GM18507 (cell line): ENCODE measurements around the gene MOV10L1.

Experiments used
- DNase-seq: peaks from one replicate; pipeline ENCODE4 v3.0.0; 2011; ENCODE audit warnings: low read depth; ENCODE audit not compliant: insufficient read length; ENCODE audit errors: extremely low spot score
- FAIRE-seq: peaks from 2 replicates; lab custom pipeline; 2011; peaks lifted over from hg19 to GRCh38; lab: Jason Lieb, UNC

The MOV10L1 gene

GRCh38 chr22:50206599-50206998 is 116.8 kb downstream of the MOV10L1 start:
- DNase-seq (no peak), FAIRE-seq (no peak)

GRCh38 chr22:50207383-50208140 is 117.8 kb downstream of the MOV10L1 start:
- FAIRE-seq (no peak), DNase-seq (no peak)

- no peak for FAIRE-seq
- DNase-seq: no peak
Measured at GRCh38 chr22:50208430-50208938, 118.7 kb downstream of the MOV10L1 start.

GRCh38 chr22:50208939-50209892 is 119.4 kb downstream of the MOV10L1 start:
- FAIRE-seq (no peak), DNase-seq (no peak)

GRCh38 chr22:50209893-50210292 is 120.1 kb downstream of the MOV10L1 start:
- FAIRE-seq: peak; percentile 78

GRCh38 chr22:50210378-50211139 is 120.8 kb downstream of the MOV10L1 start:
- no peak for DNase-seq
- no peak for FAIRE-seq

More at GRCh38 chr22:50209893-50210292, 120.1 kb downstream of the MOV10L1 start:
- DNase-seq: peak; percentile 69

GRCh38 chr22:50211147-50211546 is 121.3 kb downstream of the MOV10L1 start:
- FAIRE-seq: no peak
- DNase-seq: no peak
